Activated naive CD4-positive, alpha-beta T cell treated with anti-CD3 and anti-CD28 coated beads, Interleukin-2, amount 50 U/mL, for 24 hours (primary cell): ENCODE data around the gene TRIM75.
"Not testable (repeated sequence)": the region's sequence is repeated elsewhere in the genome, so short reads cannot be mapped to it uniquely, and the experiment has no call there.

ENCODE experiments used
- H3K27ac Mint-ChIP-seq: one replicate; pipeline ENCODE4 v1.8.0; 2021; ENCODE audit warnings: mild to moderate bottlenecking, mixed read lengths
- H3K27me3 Mint-ChIP-seq: one replicate; pipeline ENCODE4 v1.8.0; 2021; ENCODE audit warnings: mixed read lengths
- H3K36me3 Mint-ChIP-seq: one replicate; pipeline ENCODE4 v1.8.0; 2021; ENCODE audit warnings: mixed read lengths
- H3K4me1 Mint-ChIP-seq: one replicate; pipeline ENCODE4 v1.8.0; 2021; ENCODE audit warnings: mixed read lengths
- H3K4me3 Mint-ChIP-seq: one replicate; pipeline ENCODE4 v1.8.0; 2021; ENCODE audit warnings: mild to moderate bottlenecking, mixed read lengths
- H3K9me3 Mint-ChIP-seq: one replicate; pipeline ENCODE4 v1.8.0; 2021; ENCODE audit warnings: mixed read lengths

TRIM75 gene

DNA sequence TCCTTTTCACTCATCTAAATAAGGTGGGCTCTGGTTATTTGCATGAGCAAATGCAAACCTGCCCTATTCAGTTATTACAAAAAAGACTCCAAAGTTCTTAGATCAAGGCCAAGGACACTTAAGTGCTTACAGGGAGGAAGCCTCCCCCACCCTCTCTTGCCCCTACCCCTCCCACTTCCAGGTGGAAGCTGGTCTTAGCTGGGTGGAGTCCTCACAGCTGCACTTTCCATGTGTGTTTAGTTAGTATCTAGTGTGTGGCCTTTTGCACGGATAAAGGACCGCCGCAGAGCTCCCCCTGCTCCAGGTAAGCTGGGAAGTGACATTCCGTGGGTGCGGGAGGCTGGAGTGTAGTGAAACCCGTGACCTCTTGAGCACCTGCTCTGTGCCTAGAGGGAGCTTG lies at the start of gene TRIM75:
TSS of gene TRIM75 (plus strand) at position 222 of the 400 bp plus-strand sequence. CDS start 5,282 bp downstream, outside the sequence.
- H3K4me1 Mint-ChIP-seq: no peaks in the 10 kb centered on the region
- H3K27me3 Mint-ChIP-seq: no peaks in the 10 kb centered on the region
- H3K27ac Mint-ChIP-seq: no peak within 1 kb of the TSS
- no peaks in the 10 kb centered on the region for H3K9me3 Mint-ChIP-seq
- no peak within 1 kb of the TSS for H3K4me3 Mint-ChIP-seq
- no peaks in the 10 kb centered on the region for H3K36me3 Mint-ChIP-seq

DNA sequence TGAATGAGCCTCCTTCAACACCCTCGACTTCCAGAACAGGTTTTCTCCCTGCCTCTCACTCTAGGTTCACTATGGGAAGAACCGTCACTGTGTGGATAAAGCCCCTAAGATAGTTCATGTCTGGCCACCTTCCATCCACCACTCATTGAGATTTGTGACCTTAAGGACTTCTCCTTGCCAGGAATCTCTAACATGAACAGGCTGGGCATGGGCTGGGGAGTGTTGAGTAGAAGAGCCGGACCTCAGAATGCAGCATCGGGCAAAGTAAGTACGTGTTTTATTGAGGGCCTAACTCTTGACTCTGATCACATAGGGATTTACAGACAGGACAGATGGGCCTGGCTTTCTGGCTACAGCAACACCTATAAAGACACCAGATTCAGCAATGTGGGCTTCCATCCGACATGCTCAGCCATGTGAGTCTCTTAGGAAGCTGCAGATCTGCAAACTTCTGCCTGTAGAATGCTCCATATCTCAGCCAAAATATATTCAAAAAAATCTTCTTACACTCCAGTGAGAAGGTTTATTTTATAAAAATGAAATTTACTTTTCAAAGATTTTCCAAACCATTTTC lies 48.2 kb upstream of the TRIM75 start:
- Mint-ChIP-seq H3K27me3 (peaks cover 1% of the 10 kb centered on the region), H3K9me3 (no peaks in the 10 kb centered on the region), H3K36me3 (no peaks in the 10 kb centered on the region), H3K4me1 (no peaks in the 10 kb centered on the region), H3K4me3 (no peak overlapping the region), H3K27ac (no peak overlapping the region)

DNA sequence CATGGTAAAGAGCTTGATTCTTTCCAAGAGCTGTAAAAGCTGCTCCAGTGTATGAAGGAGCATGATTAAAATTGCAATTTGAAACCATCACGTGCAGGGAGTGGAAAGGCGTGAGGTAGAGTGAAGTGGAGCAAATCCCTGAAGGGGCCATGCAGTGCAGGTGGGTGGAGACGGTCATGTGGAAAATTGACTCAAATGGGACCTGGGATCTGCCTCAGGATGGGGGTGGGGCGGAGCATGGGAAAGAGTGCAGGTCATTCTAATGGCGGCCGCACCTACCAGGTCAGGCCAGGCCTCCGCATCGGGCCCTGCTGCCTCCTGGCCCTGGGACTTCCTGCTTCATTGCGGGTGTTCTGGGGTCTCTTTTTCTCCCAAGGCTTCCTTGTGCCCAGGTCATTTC lies 47.2 kb upstream of the TRIM75 start:
- H3K4me3 Mint-ChIP-seq: no peak overlapping the region
- H3K36me3 Mint-ChIP-seq: no peaks in the 10 kb centered on the region
- no peaks in the 10 kb centered on the region for H3K4me1 Mint-ChIP-seq
- H3K27me3 Mint-ChIP-seq: peaks cover 1% of the 10 kb centered on the region
- no peaks in the 10 kb centered on the region for H3K9me3 Mint-ChIP-seq
- no peak overlapping the region for H3K27ac Mint-ChIP-seq

DNA sequence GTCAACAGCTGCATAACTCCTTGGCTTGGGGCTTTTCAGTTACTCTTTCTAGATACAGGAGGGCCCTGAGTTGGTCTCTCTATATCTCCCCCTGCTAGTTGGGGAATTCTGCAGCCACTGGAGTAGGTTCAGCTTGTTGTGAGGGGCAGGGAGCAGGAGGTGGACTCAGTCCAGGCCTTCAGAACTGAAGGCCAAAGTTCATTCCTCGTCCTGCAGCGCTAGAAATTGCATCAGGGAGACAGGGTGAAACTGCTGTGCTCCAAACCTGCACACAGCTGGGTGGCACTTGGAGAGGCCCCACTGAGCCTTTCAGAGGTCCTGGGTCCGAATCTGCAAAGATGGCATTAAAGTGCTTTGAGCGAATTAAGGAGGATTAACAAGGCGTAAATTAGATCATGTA lies 46.8 kb upstream of the TRIM75 start:
- Mint-ChIP-seq H3K27ac (no peak overlapping the region), H3K4me3 (no peak overlapping the region), H3K9me3 (no peaks in the 10 kb centered on the region), H3K36me3 (no peaks in the 10 kb centered on the region), H3K27me3 (peaks cover 1% of the 10 kb centered on the region), H3K4me1 (no peaks in the 10 kb centered on the region)

DNA sequence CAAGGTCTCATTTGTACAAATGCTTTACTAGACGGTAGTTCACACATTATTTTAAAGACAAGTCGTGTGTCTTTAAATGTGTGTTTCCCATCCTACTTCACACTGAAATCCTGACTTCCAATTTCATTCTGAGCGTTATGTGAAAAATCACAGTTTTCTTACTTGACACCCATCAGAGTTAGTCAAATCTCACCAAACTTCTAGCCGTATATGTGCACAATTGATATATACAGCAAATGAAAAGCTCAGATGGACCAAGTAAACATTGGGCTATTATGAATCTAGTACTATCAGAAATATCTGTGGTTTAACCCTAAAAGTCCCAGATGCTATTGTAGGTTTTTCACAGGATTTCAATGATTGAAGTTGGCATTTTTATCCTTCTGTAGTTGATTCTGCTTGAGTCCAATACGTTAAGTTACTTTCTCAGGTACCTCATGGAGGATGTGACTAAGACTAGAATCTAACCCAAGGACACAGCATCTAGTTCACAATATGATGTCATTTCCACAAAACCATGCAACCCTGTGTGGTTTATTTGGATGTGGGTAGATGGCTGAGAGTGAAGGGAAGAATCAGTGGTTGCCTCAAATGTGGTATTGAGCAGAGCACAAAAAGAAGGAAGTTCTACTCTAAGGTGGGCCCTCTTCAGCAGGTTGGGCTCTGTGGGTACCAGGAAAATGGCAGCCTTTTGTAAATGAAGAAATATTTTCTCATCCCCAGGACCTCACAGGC lies 44.0 kb upstream of the TRIM75 start:
- H3K4me3 Mint-ChIP-seq: no peak overlapping the region
- H3K36me3 Mint-ChIP-seq: no peaks in the 10 kb centered on the region
- H3K4me1 Mint-ChIP-seq: no peaks in the 10 kb centered on the region
- H3K27ac Mint-ChIP-seq: no peak overlapping the region
- H3K9me3 Mint-ChIP-seq: no peaks in the 10 kb centered on the region
- peaks cover 7% of the 10 kb centered on the region for H3K27me3 Mint-ChIP-seq

DNA sequence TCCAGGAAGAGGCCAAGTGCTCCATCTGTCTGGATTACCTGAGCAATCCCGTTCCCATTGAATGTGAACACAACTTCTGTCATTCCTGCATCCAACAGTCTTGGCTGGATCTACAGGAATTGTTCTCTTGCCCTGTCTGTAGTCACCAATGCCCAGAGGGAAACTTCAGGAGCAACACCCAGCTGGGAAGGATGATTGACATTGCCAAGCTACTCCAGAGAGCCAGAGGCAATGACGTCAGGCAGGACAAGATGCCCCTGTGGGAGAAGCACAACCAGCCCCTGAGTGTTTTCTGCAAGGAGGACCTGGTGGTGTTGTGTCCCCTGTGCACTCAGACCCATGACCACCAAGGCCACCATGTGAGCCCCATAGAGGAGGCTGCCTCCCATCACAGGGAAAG lies 43.2 kb upstream of the TRIM75 start:
- Mint-ChIP-seq H3K36me3 (no peaks in the 10 kb centered on the region), H3K9me3 (no peaks in the 10 kb centered on the region), H3K27me3 (peaks cover 6% of the 10 kb centered on the region), H3K27ac (no peak overlapping the region), H3K4me1 (no peaks in the 10 kb centered on the region), H3K4me3 (no peak overlapping the region)

DNA sequence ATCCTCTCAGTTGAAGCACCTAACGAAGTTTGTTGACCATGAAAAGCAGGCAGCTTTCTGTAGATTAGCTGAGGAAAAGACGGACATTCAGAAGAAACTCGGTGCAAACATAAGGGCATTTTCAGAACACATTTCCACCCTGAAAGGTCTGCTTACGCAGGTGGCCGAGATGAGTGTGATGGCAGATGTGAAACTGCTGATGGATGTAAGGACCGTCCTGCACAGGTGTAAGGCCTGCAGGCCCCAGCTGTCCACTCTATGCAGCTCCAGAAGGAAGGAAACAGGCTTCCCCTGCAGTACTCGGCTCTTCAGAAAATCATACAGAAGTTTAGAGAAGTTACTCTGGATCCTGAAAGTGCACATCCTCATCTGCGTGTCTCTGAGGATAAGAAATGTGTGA lies 42.7 kb upstream of the TRIM75 start:
- H3K9me3 Mint-ChIP-seq: no peaks in the 10 kb centered on the region
- no peaks in the 10 kb centered on the region for H3K36me3 Mint-ChIP-seq
- no peak overlapping the region for H3K27ac Mint-ChIP-seq
- no peak overlapping the region for H3K4me3 Mint-ChIP-seq
- H3K4me1 Mint-ChIP-seq: no peaks in the 10 kb centered on the region
- H3K27me3 Mint-ChIP-seq: peaks cover 6% of the 10 kb centered on the region

DNA sequence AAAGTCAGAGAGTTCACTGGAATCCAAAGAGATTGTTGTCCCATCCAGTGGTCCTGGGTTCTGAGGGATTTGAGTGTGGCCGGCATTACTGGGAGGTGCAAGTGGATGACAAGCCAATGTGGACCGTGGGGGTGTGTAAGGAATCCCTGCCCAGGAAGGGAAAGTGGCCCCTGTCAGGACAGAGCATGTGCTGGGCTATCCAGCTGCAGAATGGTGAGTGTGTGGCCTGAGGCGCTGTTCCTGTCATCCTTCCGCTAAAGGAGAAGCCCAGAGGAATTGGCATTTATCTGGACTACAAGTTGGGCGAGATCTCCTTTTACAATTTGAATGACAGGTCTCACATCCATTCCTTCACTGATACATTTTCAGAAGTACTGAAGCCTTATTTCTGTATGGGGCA lies 42.3 kb upstream of the TRIM75 start:
- Mint-ChIP-seq H3K4me3 (no peak overlapping the region), H3K4me1 (no peaks in the 10 kb centered on the region), H3K36me3 (no peaks in the 10 kb centered on the region), H3K9me3 (no peaks in the 10 kb centered on the region), H3K27me3 (peaks cover 6% of the 10 kb centered on the region), H3K27ac (no peak overlapping the region)

DNA sequence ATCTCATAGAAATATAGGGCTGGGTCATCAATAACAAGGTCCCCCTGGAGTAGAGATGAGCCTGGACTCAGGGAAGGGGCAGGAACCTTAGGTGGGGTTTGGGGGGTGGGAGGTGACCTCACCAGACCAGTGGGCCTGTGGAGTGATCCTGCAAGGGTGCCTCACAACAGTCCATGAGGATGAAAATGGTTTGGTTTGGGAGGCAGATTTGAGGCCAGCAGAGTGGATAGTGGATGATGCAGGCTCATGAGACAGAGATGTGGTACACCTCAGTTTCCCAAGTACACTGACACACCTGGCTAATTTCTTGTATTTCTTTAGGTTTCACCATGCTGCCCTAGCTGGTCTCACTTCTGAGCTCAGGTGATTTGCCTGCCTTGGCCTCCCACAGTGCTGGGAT lies 40.0 kb upstream of the TRIM75 start:
- Mint-ChIP-seq H3K9me3 (no peaks in the 10 kb centered on the region), H3K4me1 (no peaks in the 10 kb centered on the region), H3K4me3 (no peak overlapping the region), H3K27ac (no peak overlapping the region), H3K36me3 (no peaks in the 10 kb centered on the region), H3K27me3 (peaks cover 6% of the 10 kb centered on the region)

DNA sequence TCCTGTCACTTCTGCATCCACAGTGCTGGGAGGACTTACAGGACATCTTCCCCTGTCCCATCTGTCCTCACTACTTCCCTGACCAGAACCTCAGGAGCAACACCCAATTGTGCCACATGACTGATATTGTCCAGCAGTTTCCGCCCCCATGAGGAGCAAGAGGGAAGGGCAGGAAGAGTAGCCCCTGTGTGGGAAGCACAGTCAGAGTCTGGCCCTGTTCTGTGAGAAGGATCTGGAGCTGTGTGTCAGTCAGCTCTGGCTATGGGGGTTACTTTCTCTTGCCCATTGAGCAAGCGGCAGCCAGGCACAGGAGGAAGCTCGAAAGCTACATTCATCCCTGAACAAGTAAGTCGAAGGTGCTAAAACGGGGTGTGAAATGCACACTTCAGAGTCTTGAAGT lies 36.7 kb upstream of the TRIM75 start:
- peaks cover 9% of the 10 kb centered on the region for H3K27me3 Mint-ChIP-seq

DNA sequence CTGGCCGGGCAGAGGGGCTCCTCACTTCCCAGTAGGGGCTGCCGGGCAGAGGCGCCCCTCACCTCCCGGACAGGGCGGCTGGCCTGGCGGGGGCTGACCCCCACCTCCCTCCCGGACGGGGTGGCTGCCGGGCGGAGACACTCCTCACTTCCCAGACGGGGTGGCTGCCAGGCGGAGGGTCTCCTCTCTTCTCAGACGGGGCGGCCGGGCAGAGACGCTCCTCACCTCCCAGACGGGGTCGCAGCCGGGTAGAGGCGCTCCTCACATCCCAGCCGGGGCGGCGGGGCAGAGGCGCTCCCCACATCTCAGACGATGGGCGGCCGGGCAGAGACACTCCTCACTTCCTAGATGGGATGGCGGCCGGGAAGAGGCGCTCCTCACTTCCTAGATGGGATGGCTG lies 33.7 kb upstream of the TRIM75 start:
- not testable (repeated sequence) for H3K9me3 Mint-ChIP-seq, H3K27me3 Mint-ChIP-seq, H3K4me1 Mint-ChIP-seq, H3K36me3 Mint-ChIP-seq, H3K4me3 Mint-ChIP-seq, H3K27ac Mint-ChIP-seq

More for the DNA sequence above, 36.7 kb upstream of the TRIM75 start:
- Mint-ChIP-seq H3K4me1 (no peaks in the 10 kb centered on the region), H3K9me3 (no peaks in the 10 kb centered on the region), H3K27ac (no peak overlapping the region), H3K36me3 (no peaks in the 10 kb centered on the region), H3K4me3 (no peak overlapping the region)

DNA sequence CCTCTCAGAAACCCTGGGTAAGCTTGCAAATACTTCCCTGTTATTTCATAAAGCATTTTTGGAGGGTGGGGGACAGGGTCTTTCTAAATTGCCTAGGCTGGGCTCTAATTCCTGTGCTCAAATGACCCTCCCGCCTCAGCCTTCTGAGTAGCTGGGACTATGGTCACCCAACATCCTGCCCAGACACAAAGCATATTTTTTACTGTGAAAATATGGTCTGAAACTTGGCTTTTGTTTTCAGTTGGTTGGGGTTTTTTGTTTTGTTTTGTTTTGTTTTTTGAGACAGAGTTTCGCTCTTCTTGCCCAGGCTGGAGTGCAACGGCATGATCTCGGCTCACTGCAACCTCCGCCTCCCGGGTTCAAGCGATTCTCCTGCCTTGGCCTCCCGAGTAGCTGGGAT lies 27.9 kb upstream of the TRIM75 start:
- not testable (repeated sequence) for H3K36me3 Mint-ChIP-seq, H3K4me3 Mint-ChIP-seq

DNA sequence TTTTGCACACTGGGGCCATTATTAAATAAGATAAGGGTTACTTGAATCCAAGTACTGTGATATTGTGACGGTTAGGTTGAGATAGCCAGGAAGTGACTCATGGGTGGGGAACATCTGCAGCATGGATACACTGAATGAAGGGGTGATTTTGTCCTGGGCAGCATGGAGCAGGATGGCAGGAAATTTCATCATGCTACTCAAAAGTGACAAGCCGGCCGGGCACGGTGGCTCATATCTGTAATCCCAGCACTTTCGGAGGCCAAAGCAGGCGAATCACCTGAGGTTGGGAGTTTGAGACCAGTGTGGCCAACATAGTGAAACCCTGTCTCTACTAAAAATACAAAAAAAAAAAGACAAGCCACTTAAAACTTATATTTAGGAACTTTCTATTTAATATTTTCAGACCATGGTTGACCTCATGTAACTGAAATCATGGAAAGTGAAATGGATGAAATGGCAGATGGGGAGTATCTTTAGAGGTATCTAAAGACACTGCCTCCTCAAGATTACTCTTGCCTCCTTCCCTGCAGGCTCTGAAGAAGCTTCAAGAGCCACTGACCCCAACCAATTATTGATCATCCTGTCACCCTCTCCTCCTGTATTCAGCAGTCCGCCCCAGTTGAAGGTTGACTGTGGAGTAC lies 25.8 kb upstream of the TRIM75 start:
- Mint-ChIP-seq H3K27me3 (peaks cover 6% of the 10 kb centered on the region), H3K27ac (no peak overlapping the region), H3K9me3 (no peaks in the 10 kb centered on the region), H3K4me1 (no peaks in the 10 kb centered on the region), H3K36me3 (no peaks in the 10 kb centered on the region), H3K4me3 (no peak overlapping the region)

More for the DNA sequence above, 27.9 kb upstream of the TRIM75 start:
- H3K4me1 Mint-ChIP-seq, H3K9me3 Mint-ChIP-seq, H3K27ac Mint-ChIP-seq, H3K27me3 Mint-ChIP-seq: not testable (repeated sequence)

DNA sequence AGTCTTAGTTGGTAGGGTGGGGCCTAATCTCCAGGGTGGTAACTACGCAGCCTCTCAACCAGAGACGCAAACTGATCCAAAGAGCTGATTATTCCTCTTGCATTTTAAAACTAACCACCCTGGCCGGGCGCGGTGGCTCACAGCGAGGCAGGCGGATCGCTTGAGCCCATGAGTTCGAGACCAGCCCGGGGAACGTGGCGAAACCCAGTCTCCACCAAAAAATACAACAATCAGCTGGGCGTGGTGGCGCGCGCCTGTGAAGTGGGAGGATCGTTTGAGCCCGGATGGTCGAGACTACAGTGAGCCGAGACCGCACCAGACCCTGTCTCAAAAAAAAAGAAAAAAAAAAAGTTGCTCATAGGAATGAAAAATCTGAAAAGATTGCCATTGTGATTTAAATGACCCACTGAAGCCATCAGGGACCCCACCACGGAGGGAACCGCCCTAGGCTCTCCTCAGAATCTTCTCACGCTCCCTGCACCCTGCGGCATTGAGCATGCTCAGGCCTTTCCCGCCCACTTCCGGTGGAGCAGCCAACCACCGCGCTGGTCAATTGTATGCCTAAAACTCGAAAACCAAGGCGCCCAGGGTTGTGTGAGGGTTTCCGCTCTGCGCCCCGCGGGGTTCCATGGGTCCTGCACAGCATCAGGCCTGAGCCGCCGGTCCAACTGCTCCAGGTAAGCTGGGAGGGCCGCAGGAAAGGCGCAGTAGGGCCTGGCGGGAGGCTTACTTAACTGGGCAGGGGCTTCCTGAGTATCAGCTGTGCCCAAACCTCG lies 22.0 kb upstream of the TRIM75 start, which contains the start of gene TRIM60:
TSS of gene TRIM60 (plus strand) at position 564 of the 776 bp plus-strand sequence. CDS start 8,074 bp downstream, outside the sequence.
- Mint-ChIP-seq H3K27ac (no peak within 1 kb of the TSS), H3K9me3 (no peaks in the 10 kb centered on the region), H3K27me3 (peaks cover 3% of the 10 kb centered on the region)

DNA sequence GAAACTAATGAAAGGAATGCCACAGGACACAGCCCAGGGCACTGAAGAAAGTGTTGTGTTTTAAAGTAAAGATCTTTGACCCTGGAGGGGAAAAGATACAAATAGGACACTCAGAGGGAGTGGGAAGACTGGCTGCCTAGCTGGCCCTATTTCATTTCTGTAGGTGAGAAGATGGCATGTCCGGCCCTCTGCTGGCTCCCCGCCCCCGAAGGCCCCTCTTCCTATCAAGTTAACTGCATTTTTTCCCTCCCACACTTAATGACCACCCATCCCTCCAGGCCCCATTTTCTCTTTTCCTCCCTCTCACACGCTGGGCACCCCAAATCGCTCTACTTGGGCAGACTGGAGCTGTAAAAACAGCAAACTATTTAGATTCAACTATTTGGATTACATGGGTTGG lies 5.5 kb upstream of the TRIM75 start:
- Mint-ChIP-seq H3K4me1 (no peaks in the 10 kb centered on the region), H3K4me3 (no peak overlapping the region), H3K27me3 (no peaks in the 10 kb centered on the region), H3K9me3 (no peaks in the 10 kb centered on the region), H3K36me3 (no peaks in the 10 kb centered on the region), H3K27ac (no peak overlapping the region)

More for the DNA sequence above, 22.0 kb upstream of the TRIM75 start, which contains the start of gene TRIM60:
- Mint-ChIP-seq H3K4me3 (no peak within 1 kb of the TSS), H3K4me1 (no peaks in the 10 kb centered on the region), H3K36me3 (no peaks in the 10 kb centered on the region)

DNA sequence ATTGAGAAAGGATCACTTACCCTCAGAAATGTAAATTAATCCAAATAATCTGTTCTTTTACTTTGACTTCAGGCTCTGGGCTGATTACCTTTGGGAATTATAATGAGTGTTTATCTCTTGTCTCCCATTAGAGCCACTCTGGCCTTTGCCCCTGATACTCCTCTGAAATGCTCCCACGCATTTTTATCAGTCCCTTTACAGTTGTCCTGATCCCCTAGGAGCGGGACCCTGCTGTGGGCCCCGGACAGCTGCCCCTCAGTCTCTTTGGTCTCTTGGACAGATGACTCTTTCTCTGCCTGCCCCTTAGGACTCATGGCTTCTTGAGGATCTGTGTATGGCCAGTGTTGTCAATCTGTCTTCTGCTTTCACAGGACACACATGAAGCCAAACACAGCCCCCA lies 1.0 kb upstream of the TRIM75 start:
- Mint-ChIP-seq H3K9me3 (no peaks in the 10 kb centered on the region), H3K27me3 (no peaks in the 10 kb centered on the region), H3K4me3 (no peak overlapping the region), H3K36me3 (no peaks in the 10 kb centered on the region), H3K27ac (no peak overlapping the region), H3K4me1 (no peaks in the 10 kb centered on the region)
